CD4-positive, alpha-beta memory T cell (primary cell): ENCODE results near the gene HLF. TPM values are rescaled to one million over a fixed set of nuclear protein-coding genes. Genes with fewer than 3 reads are reported as not detected.

Experiments used
- CTCF ChIA-PET: fragments of 350-600 bp; sonication (Branson Sonifier 250); formaldehyde crosslinking; loops from one replicate; lab custom pipeline; 2021; ENCODE audit warnings: inconsistent platforms; ENCODE audit not compliant: partially characterized antibody; lab: Charles Lee
- POLR2A ChIA-PET: fragments of 350-600 bp; sonication (Branson Sonifier 250); formaldehyde crosslinking; loops from one replicate; lab custom pipeline; 2021; ENCODE audit not compliant: partially characterized antibody; lab: Charles Lee
- DNase-seq, 5 donors: peaks; one replicate each; pipeline versions ENCODE4 v3.0.0 to v3.0.0-alpha.2; 2020 to 2022; ENCODE audit warnings: mixed read lengths in 1 of 5
- H3K27ac ChIP-seq: one replicate; pipeline ENCODE4 v1.7.0; 2013; ENCODE audit warnings: low read depth, low read length
- H3K27me3 ChIP-seq: 2 replicates; pipeline ENCODE4 v1.7.0; 2013; ENCODE audit warnings: mild to moderate bottlenecking, low read length, moderate library complexity; ENCODE audit not compliant: insufficient read depth
- H3K36me3 ChIP-seq: 2 replicates; pipeline ENCODE4 v1.7.0; 2013; ENCODE audit warnings: mild to moderate bottlenecking, low read length, moderate library complexity; ENCODE audit not compliant: insufficient read depth
- H3K4me1 ChIP-seq: 2 replicates; pipeline ENCODE4 v1.7.0; 2013; ENCODE audit warnings: mild to moderate bottlenecking, low read length, moderate library complexity; ENCODE audit not compliant: insufficient read depth
- H3K4me3 ChIP-seq, 2 donors: one replicate each; pipeline ENCODE4 v1.7.0; 2013; ENCODE audit warnings: low read length in 2 of 2, mild to moderate bottlenecking in 1 of 2
- H3K9me3 ChIP-seq, 2 donors: one replicate each; pipeline ENCODE4 v1.7.0; 2013; ENCODE audit warnings: low read length in 2 of 2, control low read depth in 1 of 2; ENCODE audit not compliant: control insufficient read depth in 1 of 2
- H3K27ac Mint-ChIP-seq, 7 donors: one replicate each; pipeline ENCODE4 v1.8.0; 2020 to 2021; ENCODE audit warnings: mixed read lengths in 7 of 7, mild to moderate bottlenecking in 6 of 7, inconsistent platforms in 3 of 7, moderate library complexity in 3 of 7
- H3K27me3 Mint-ChIP-seq, 2 donors: one replicate each; pipeline ENCODE4 v1.8.0; 2020 to 2021; ENCODE audit warnings: mixed read lengths in 2 of 2
- H3K36me3 Mint-ChIP-seq, 2 donors: one replicate each; pipeline ENCODE4 v1.8.0; 2020 to 2021; ENCODE audit warnings: mixed read lengths in 2 of 2, inconsistent platforms in 1 of 2, mild to moderate bottlenecking in 1 of 2
- H3K4me1 Mint-ChIP-seq, 4 donors: one replicate each; pipeline ENCODE4 v1.8.0; 2020 to 2021; ENCODE audit warnings: mixed read lengths in 4 of 4, mild to moderate bottlenecking in 1 of 4
- H3K4me3 Mint-ChIP-seq, 8 donors: one replicate each; pipeline ENCODE4 v1.8.0; 2020 to 2021; ENCODE audit warnings: mixed read lengths in 8 of 8, mild to moderate bottlenecking in 7 of 8, moderate library complexity in 6 of 8, inconsistent platforms in 3 of 8
- H3K9me3 Mint-ChIP-seq, 8 donors: one replicate each; pipeline ENCODE4 v1.8.0; 2020 to 2021; ENCODE audit warnings: mixed read lengths in 8 of 8, mild to moderate bottlenecking in 5 of 8, inconsistent platforms in 3 of 8, moderate library complexity in 1 of 8
- intact Hi-C: fragments of 100-400 bp; cut with micrococcal nuclease; formaldehyde crosslinking; loops from one replicate; pipeline ENCODE4 v1.15.1; 2023
- polyA plus RNA-seq, 2 donors: library from polyadenylated mRNA; unstranded; fragments of 300-500 nt; fragmentation: Illumina TruSeq; gene quantifications; one replicate each; pipeline ENCODE4 v1.2.3, GENCODE V29; 2021
- total RNA-seq, 2 experiments: library from RNA; stranded (reverse); gene quantifications; one replicate each; pipeline ENCODE4 v1.2.3, GENCODE V29; 2021

The HLF gene
- total and polyA plus RNA-seq, 4 experiments from 2014 or later: 3.2 to 3.9 (median 3.6) TPM

- no peaks in the 10 kb centered on the region for H3K36me3 ChIP-seq
- H3K4me3 Mint-ChIP-seq: peak overlapping the region in 1 of 8 donors; percentile 27
- no peak for DNase-seq
- H3K9me3 ChIP-seq: no peaks in the 10 kb centered on the region
- H3K27ac ChIP-seq: no peak overlapping the region
- no peaks in the 10 kb centered on the region for H3K27me3 Mint-ChIP-seq
- H3K27ac Mint-ChIP-seq: no peak overlapping the region
- peaks cover 16% of the 10 kb centered on the region for H3K4me1 ChIP-seq
- peaks cover 5 to 14% of the 10 kb centered on the region in 2 donors for H3K36me3 Mint-ChIP-seq
- ChIA-PET CTCF (interaction anchor here (1.0 to 1.9 kb wide), 3 partner anchors 9 to 292 kb away, joined by 3 to 5 read pairs (median 4); no protein-coding TSS in a partner anchor), POLR2A (interaction anchor here (1.4 to 1.6 kb wide), 2 partner anchors 13 to 47 kb away, joined by 6 to 7 read pairs; no protein-coding TSS in a partner anchor)
- H3K9me3 Mint-ChIP-seq: no peaks in the 10 kb centered on the region
- intact Hi-C loops: no loop called here
- H3K4me1 Mint-ChIP-seq: peaks cover 9 to 24% (median 18%) of the 10 kb centered on the region in 4 donors
- H3K27me3 ChIP-seq: no peaks in the 10 kb centered on the region
- H3K4me3 ChIP-seq: no peak overlapping the region
Observed at GRCh38 chr17:55284944-55285339, 20.2 kb downstream of the HLF start.

DNA sequence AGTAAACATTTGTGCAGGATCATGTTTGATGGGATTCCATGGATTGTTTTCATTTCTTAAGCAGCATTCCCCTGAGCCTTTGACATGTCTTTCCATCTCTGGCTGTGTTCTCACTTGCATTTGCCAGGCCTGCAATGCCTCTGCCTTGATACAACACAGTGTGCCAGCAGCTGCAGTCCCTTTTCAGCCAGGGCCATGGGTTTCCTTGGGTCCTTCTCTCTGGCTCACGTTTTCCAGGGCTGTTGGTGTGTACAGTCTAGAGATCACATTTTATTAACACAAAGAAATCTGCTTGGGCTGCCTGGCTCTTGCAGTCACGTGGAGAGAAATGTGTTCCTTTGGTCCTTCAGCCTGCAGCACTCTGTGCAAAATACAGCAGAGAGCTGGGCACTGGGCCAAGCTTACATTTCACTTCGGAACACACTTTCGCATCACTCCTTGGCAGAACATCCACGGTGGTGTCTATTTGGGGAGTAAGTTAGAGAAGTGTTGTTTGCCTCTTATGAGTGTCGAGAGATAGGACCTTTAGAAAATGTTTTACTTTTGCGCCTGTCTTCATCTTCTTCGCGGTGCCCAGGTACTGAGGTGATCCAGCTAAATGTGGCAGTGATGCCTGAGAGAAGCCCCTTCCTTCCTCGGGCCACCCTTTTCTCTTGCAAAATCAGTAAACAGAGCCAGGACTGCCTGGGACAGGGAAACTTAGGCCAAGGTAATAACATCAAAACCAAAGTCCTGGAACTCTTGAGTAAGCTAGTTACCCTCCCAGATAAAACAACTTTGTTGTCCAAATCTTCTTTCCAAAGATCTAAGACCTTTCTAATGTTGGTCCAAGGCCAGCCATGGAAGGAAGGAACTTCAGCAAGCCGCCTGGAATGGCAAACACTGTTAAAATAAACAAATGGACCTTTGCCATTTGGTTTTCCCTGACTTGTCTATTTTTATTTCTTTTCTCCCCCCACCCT, 20.9 kb downstream of the HLF start:
- Histone ChIP-seq H3K27ac (no peak overlapping the region), H3K9me3 (no peaks in the 10 kb centered on the region), H3K36me3 (no peaks in the 10 kb centered on the region), H3K4me1 (peaks cover 16% of the 10 kb centered on the region), H3K4me3 (no peak overlapping the region), H3K27me3 (no peaks in the 10 kb centered on the region)
- Mint-ChIP-seq H3K4me3 (no peak overlapping the region), H3K9me3 (no peaks in the 10 kb centered on the region), H3K4me1 (peaks cover 9 to 24% (median 19%) of the 10 kb centered on the region in 4 donors), H3K27me3 (no peaks in the 10 kb centered on the region), H3K36me3 (peaks cover 5 to 14% of the 10 kb centered on the region in 2 donors), H3K27ac (peak overlapping the region in 2 of 7 donors; percentile 28 to 43)
- intact Hi-C loops: no loop called here
- DNase-seq: no peak
- POLR2A ChIA-PET: interaction anchor here (1.2 kb wide), 1 partner anchor 21 kb away, joined by 3 read pairs; no protein-coding TSS in a partner anchor
- CTCF ChIA-PET: interaction anchor here (1.0 to 1.2 kb wide), 3 partner anchors 10 to 292 kb away, joined by 3 to 4 read pairs (median 3); no protein-coding TSS in a partner anchor

DNA sequence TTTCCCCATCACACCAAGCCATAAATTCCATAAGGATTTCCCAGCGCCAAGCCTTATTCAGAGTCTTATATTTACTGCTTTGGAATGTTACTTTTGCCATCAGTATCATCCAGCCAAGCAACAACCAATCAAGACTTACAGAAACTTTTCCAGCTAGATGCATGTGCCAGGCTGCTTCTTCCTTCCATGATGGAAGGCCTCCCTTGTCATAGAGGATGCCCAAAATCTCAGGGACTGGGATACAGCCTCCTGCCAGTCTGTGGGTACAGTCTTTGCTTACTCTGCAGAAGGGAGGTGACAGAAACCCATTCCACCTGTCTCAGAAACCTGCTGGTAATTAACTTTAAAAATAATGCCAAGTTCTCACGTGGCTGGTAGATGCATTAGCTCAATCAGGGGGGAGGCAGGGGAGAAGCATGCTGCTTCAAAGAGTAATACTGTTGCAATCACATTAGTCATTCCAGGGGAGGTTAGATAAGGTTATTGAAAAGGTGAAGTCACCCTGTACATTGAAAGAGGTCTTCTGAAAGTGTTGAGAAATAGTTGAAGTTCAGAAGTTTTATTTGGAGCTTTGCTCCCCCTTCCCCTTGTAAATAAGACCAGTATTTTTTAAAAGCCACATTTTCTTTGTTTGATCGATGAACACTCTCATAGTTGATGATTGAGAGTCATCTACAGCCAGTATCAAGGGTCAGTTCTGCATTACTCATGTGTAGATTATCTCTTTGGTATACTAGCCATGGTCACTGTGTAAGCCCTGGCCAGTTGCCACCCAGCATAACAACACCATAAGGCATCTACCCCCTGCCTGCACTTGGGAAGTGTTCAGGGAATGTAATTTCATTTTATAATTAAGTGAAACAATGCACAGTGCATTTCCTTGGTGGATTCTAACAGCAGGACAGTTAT, 22.2 kb downstream of the HLF start:
- CTCF ChIA-PET: interaction anchor here (1.1 kb wide), 1 partner anchor 12 kb away, joined by 3 read pairs; no protein-coding TSS in a partner anchor
- H3K27me3 ChIP-seq: no peaks in the 10 kb centered on the region

DNA sequence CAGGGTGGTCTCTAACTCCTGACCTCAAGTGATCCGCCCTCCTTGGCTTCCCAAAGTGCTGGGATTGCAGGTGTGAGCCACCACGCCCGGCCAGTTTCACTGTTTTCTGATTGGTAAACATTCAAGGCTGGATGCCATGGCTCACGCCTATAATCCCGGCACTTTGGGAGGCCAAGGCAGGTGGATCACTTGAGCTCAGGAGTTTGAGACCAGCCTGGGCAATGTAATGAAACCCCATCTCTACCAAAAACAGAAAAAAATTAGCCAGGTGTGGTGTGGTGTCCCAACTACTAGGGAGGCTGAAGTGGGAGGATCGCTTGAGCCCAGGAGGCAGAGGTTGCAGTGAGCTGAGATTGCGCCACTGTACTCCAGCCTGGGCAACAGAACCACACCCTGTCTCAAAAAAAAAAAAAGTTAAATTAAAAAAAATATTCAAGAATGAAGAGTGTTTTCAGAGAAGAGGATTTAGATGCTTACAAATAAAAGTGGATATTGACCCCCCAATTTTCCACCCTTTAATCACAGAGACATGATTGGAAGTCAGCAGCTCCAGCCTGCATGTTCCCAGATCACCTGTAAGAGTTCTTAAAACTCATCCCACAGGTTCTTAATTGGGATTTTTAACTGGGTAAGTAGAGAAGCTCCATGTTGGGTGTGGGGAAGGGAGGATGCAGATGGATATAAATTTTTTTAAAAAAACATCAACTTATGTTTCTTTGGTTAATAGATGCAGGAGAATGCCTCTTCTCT, 23.8 kb downstream of the HLF start:
- peaks cover 0 to 2% (median 0%) of the 10 kb centered on the region in 8 donors for H3K9me3 Mint-ChIP-seq
- peaks cover 1 to 14% of the 10 kb centered on the region in 2 donors for H3K36me3 Mint-ChIP-seq
- DNase-seq: no peak
- Histone ChIP-seq H3K4me1 (peaks cover 13% of the 10 kb centered on the region), H3K4me3 (no peak overlapping the region), H3K27me3 (no peaks in the 10 kb centered on the region), H3K36me3 (no peaks in the 10 kb centered on the region), H3K9me3 (no peaks in the 10 kb centered on the region), H3K27ac (no peak overlapping the region)
- H3K27ac Mint-ChIP-seq: no peak overlapping the region
- H3K4me1 Mint-ChIP-seq: peaks cover 5 to 19% (median 15%) of the 10 kb centered on the region in 4 donors
- intact Hi-C loops: no loop called here
- ChIA-PET POLR2A (interaction anchor here (0.9 kb wide), 1 partner anchor 25 kb away, joined by 3 read pairs; no protein-coding TSS in a partner anchor), CTCF (interaction anchor here (1.1 kb wide), 2 partner anchors 8 to 15 kb away, joined by 3 to 4 read pairs; no protein-coding TSS in a partner anchor)
- H3K4me3 Mint-ChIP-seq: no peak overlapping the region
- H3K27me3 Mint-ChIP-seq: no peaks in the 10 kb centered on the region

More for the DNA sequence above, 22.2 kb downstream of the HLF start:
- Histone ChIP-seq H3K27ac (no peak overlapping the region), H3K4me3 (no peak overlapping the region), H3K4me1 (peaks cover 16% of the 10 kb centered on the region), H3K36me3 (no peaks in the 10 kb centered on the region), H3K9me3 (no peaks in the 10 kb centered on the region)
- H3K9me3 Mint-ChIP-seq: peaks cover 0 to 2% (median 0%) of the 10 kb centered on the region in 8 donors
- peak overlapping the region in 1 of 7 donors; percentile 35 for H3K27ac Mint-ChIP-seq
- peaks cover 6 to 18% of the 10 kb centered on the region in 2 donors for H3K36me3 Mint-ChIP-seq
- no peak for DNase-seq
- H3K4me3 Mint-ChIP-seq: no peak overlapping the region
- H3K4me1 Mint-ChIP-seq: peaks cover 9 to 24% (median 19%) of the 10 kb centered on the region in 4 donors
- intact Hi-C loops: no loop called here
- H3K27me3 Mint-ChIP-seq: no peaks in the 10 kb centered on the region
- POLR2A ChIA-PET: interaction anchor here (1.0 to 1.2 kb wide), 2 partner anchors 21 to 23 kb away, joined by 3 read pairs; no protein-coding TSS in a partner anchor

GRCh38 chr17:55289106-55289446, 24.3 kb downstream of the HLF start:
- ChIA-PET POLR2A (no interaction called here), CTCF (no interaction called here)
- Histone ChIP-seq H3K9me3 (no peaks in the 10 kb centered on the region), H3K4me1 (peaks cover 7% of the 10 kb centered on the region), H3K27ac (no peak overlapping the region), H3K36me3 (no peaks in the 10 kb centered on the region), H3K4me3 (no peak overlapping the region), H3K27me3 (no peaks in the 10 kb centered on the region)
- peaks cover 0 to 2% (median 0%) of the 10 kb centered on the region in 8 donors for H3K9me3 Mint-ChIP-seq
- peaks cover 2 to 15% (median 12%) of the 10 kb centered on the region in 4 donors for H3K4me1 Mint-ChIP-seq
- H3K27me3 Mint-ChIP-seq: no peaks in the 10 kb centered on the region
- H3K27ac Mint-ChIP-seq: peak overlapping the region in 1 of 7 donors; percentile 32
- intact Hi-C loops: no loop called here
- DNase-seq: no peak
- no peak overlapping the region for H3K4me3 Mint-ChIP-seq
- H3K36me3 Mint-ChIP-seq: peaks cover 1 to 14% of the 10 kb centered on the region in 2 donors

DNA sequence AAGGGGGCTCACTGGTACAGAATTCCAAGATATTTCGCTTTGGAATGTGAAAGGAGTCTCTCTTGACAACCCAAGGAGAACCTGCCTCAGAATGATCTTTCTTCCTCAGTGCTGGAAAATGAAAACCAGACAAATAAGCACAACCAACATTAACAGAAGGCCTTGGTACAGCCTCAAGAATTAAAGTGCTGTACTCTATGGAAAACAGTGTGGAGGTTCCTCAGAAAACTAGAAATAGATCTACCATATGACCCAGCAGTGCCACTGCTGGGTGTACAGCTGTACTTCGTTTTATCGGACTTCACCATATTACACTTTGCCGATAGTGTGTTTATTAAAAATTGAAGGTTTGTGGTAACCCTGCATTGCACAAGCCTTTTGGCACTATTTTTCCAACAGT, 25.2 kb downstream of the HLF start:
- Mint-ChIP-seq H3K36me3 (peaks cover 1 to 14% of the 10 kb centered on the region in 2 donors), H3K4me1 (peaks cover 0 to 8% (median 3%) of the 10 kb centered on the region in 4 donors), H3K4me3 (no peak overlapping the region), H3K27me3 (no peaks in the 10 kb centered on the region), H3K9me3 (peaks cover 0 to 2% (median 0%) of the 10 kb centered on the region in 8 donors), H3K27ac (no peak overlapping the region)
- intact Hi-C loops: no loop called here
- no peaks in the 10 kb centered on the region for H3K4me1 ChIP-seq
- H3K27me3 ChIP-seq: no peaks in the 10 kb centered on the region
- no peak for DNase-seq
- no peak overlapping the region for H3K4me3 ChIP-seq
- CTCF ChIA-PET: interaction anchor here (1.2 to 1.7 kb wide), 2 partner anchors 8 to 297 kb away, joined by 3 to 12 read pairs; no protein-coding TSS in a partner anchor
- POLR2A ChIA-PET: interaction anchor here (0.6 kb wide), 1 partner anchor 249 kb away, joined by 3 read pairs; no protein-coding TSS in a partner anchor
- no peaks in the 10 kb centered on the region for H3K36me3 ChIP-seq
- no peak overlapping the region for H3K27ac ChIP-seq
- H3K9me3 ChIP-seq: no peaks in the 10 kb centered on the region
